HG03460 (cell line): ENCODE measurements around the gene TIMM23B.
"Not testable (repeated sequence)": the region's sequence is repeated elsewhere in the genome, so short reads cannot be mapped to it uniquely, and the experiment has no call there.

ENCODE experiments used
- ATAC-seq: cut with Tn5 transposase; IDR thresholded peaks from one replicate; pipeline ENCODE4 v1.9.1; 2021; ENCODE audit not compliant: unreplicated experiment

Gene TIMM23B

GRCh38 chr10:49972094-49972493 lies 30.2 kb downstream of the TIMM23B start:
- not testable (repeated sequence) for ATAC-seq

- ATAC-seq, result not testable (repeated sequence)
Observed at GRCh38 chr10:49977756-49978155, 35.9 kb downstream of the TIMM23B start.

- ATAC-seq, result not testable (repeated sequence)
Observed at GRCh38 chr10:49987207-49987606, 45.4 kb downstream of the TIMM23B start.

GRCh38 chr10:49988376-49988775 lies 46.5 kb downstream of the TIMM23B start, which contains the start of gene AGAP6:
Gene AGAP6, plus strand, starts transcription at chr10:49988406. Its CDS starts 310 bp downstream, at chr10:49988716.
- not testable (repeated sequence) for ATAC-seq

- not testable (repeated sequence) for ATAC-seq
Observed at GRCh38 chr10:49995321-49995720, 53.5 kb downstream of the TIMM23B start.

GRCh38 chr10:50014024-50014423 lies 72.2 kb downstream of the TIMM23B start:
- ATAC-seq, result not testable (repeated sequence)

- ATAC-seq, result not testable (repeated sequence)
Observed at GRCh38 chr10:50015596-50016220, 73.9 kb downstream of the TIMM23B start.

GRCh38 chr10:50016926-50017325 lies 75.1 kb downstream of the TIMM23B start:
- ATAC-seq, result not testable (repeated sequence)

GRCh38 chr10:50017646-50018045 lies 75.8 kb downstream of the TIMM23B start:
- ATAC-seq, result not testable (repeated sequence)

- not testable (repeated sequence) for ATAC-seq
Observed at GRCh38 chr10:50019279-50019678, 77.4 kb downstream of the TIMM23B start.

- ATAC-seq, result not testable (repeated sequence)
Observed at GRCh38 chr10:50020451-50021024, 78.7 kb downstream of the TIMM23B start.

- ATAC-seq, result no peak
Observed at GRCh38 chr10:50021646-50022045, 79.8 kb downstream of the TIMM23B start.
